IMR-90 (cell line): ENCODE data around the gene RAB6C.
"Not testable (repeated sequence)": the region's sequence is repeated elsewhere in the genome, so short reads cannot be mapped to it uniquely, and the experiment has no call there.

Source experiments
- MXI1 ChIP-seq: IDR thresholded peaks from 2 replicates; pipeline ENCODE4 v1.6.1; 2012; ENCODE audit warnings: low read depth, mild to moderate bottlenecking, low read length, moderate library complexity, borderline replicate concordance
- POLR2A ChIP-seq: IDR thresholded peaks from 2 replicates; pipeline ENCODE4 v1.6.1; 2012; ENCODE audit warnings: mild to moderate bottlenecking, low read depth, low read length
- RAD21 ChIP-seq: IDR thresholded peaks from 2 replicates; pipeline ENCODE4 v1.6.1; 2012; ENCODE audit warnings: low read length, improper control_type of control experiment
- TF ChIP-seq, protein P1 (sequence below): conservative IDR thresholded peaks from 2 replicates; pipeline ENCODE4 v1.5.1; 2012; ENCODE audit warnings: mild to moderate bottlenecking, low read depth, low read length, improper control_type of control experiment
- TF ChIP-seq, protein P2 (sequence below): fragments of 150-350 bp; IDR thresholded peaks from 2 replicates; pipeline ENCODE4 v1.6.1; 2017; ENCODE audit warnings: mild to moderate bottlenecking, antibody characterized with exemption, low read length, low read depth

GRCh38 chr2:130005862-130006261 is 26.4 kb downstream of the RAB6C start:
- not testable (repeated sequence) for TF ChIP-seq RAD21, POLR2A, MXI1
- TF ChIP-seq, protein P1, sequence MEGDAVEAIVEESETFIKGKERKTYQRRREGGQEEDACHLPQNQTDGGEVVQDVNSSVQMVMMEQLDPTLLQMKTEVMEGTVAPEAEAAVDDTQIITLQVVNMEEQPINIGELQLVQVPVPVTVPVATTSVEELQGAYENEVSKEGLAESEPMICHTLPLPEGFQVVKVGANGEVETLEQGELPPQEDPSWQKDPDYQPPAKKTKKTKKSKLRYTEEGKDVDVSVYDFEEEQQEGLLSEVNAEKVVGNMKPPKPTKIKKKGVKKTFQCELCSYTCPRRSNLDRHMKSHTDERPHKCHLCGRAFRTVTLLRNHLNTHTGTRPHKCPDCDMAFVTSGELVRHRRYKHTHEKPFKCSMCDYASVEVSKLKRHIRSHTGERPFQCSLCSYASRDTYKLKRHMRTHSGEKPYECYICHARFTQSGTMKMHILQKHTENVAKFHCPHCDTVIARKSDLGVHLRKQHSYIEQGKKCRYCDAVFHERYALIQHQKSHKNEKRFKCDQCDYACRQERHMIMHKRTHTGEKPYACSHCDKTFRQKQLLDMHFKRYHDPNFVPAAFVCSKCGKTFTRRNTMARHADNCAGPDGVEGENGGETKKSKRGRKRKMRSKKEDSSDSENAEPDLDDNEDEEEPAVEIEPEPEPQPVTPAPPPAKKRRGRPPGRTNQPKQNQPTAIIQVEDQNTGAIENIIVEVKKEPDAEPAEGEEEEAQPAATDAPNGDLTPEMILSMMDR = not testable (repeated sequence)
- TF ChIP-seq, protein P2, sequence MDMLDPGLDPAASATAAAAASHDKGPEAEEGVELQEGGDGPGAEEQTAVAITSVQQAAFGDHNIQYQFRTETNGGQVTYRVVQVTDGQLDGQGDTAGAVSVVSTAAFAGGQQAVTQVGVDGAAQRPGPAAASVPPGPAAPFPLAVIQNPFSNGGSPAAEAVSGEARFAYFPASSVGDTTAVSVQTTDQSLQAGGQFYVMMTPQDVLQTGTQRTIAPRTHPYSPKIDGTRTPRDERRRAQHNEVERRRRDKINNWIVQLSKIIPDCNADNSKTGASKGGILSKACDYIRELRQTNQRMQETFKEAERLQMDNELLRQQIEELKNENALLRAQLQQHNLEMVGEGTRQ = not testable (repeated sequence)
